AG04449 (cell line): Measurements from ENCODE around the gene ASF1A.

Experiments
- CTCF ChIA-PET: fragments of 350-600 bp; formaldehyde crosslinking; extraction: SDS; loops from one replicate; lab custom pipeline; 2021; ENCODE audit warnings: antibody characterized with exemption; lab: Yijun Ruan, JAX
- POLR2A ChIA-PET: fragments of 400-600, 350-600 bp; formaldehyde crosslinking; extraction: SDS; loops from one replicate; lab custom pipeline; 2020; ENCODE audit warnings: antibody characterized with exemption, inconsistent platforms; lab: Yijun Ruan, JAX
- DNase-seq: peaks from one replicate; pipeline ENCODE4 v3.0.0-alpha.2; 2010; ENCODE audit warnings: low read depth, low spot score
- H3K4me3 ChIP-seq: 2 replicates; pipeline ENCODE4 v1.5.1; 2011; ENCODE audit warnings: low read depth, mild to moderate bottlenecking, control low read depth, low read length
- CTCF ChIP-seq: IDR thresholded peaks from one replicate; pipeline ENCODE4 v1.5.1; 2011; ENCODE audit warnings: mild to moderate bottlenecking, moderate library complexity, low read length, control low read depth, inconsistent platforms; ENCODE audit not compliant: insufficient read depth; ENCODE audit errors: missing control alignments

Gene ASF1A

GRCh38 chr6:118893807-118894424, at the start of gene ASF1A:
ASF1A (plus strand) TSS chr6:118894152; CDS start chr6:118894414, 262 bp downstream.
- ChIA-PET CTCF (interaction anchor here (0.6 to 3.8 kb wide), 10 partner anchors 10 to 216 kb away, joined by 3 to 18 read pairs (median 4); no protein-coding TSS in a partner anchor), POLR2A (interaction anchor here (1.2 to 2.5 kb wide), 3 partner anchors 15 to 41 kb away, joined by 3 to 6 read pairs (median 4); partner anchors contain the start of gene MCM9)
- H3K4me3 ChIP-seq: peak within 1 kb of the TSS; percentile 83
- TF ChIP-seq CTCF: peak; percentile 78
- DNase-seq: peak; percentile 89

GRCh38 chr6:118844915-118845314, 49.0 kb upstream of the ASF1A start:
- TF ChIP-seq CTCF: no peak
- no peak for DNase-seq
- CTCF ChIA-PET: interaction anchor here (0.7 to 1.2 kb wide), 2 partner anchors 16 to 560 kb away, joined by 3 to 5 read pairs; no protein-coding TSS in a partner anchor
- H3K4me3 ChIP-seq: no peak overlapping the region
- POLR2A ChIA-PET: no interaction called here

- CTCF ChIA-PET: no interaction called here
- no peak overlapping the region for H3K4me3 ChIP-seq
- DNase-seq: no peak
- POLR2A ChIA-PET: no interaction called here
- no peak for TF ChIP-seq CTCF
These were observed 40.5 kb upstream of the ASF1A start for GRCh38 chr6:118853408-118853807.

- DNase-seq: no peak
- CTCF ChIA-PET: interaction anchor here (1.5 kb wide), 1 partner anchor 150 kb away, joined by 3 read pairs; no protein-coding TSS in a partner anchor
- no peak overlapping the region for H3K4me3 ChIP-seq
- POLR2A ChIA-PET: no interaction called here
- no peak for TF ChIP-seq CTCF
These were observed 37.7 kb upstream of the ASF1A start for GRCh38 chr6:118856301-118856700.

GRCh38 chr6:118859517-118860064, 34.4 kb upstream of the ASF1A start:
- CTCF ChIA-PET: no interaction called here
- TF ChIP-seq CTCF: no peak
- no peak for DNase-seq
- POLR2A ChIA-PET: no interaction called here
- H3K4me3 ChIP-seq: no peak overlapping the region

- no peak for TF ChIP-seq CTCF
- H3K4me3 ChIP-seq: no peak overlapping the region
- POLR2A ChIA-PET: no interaction called here
- CTCF ChIA-PET: interaction anchor here (1.3 to 1.7 kb wide), 2 partner anchors 10 to 15 kb away, joined by 3 read pairs; no protein-coding TSS in a partner anchor
- DNase-seq: no peak
These were observed 33.6 kb upstream of the ASF1A start for GRCh38 chr6:118860363-118860762.
